ENCODE measurements around the gene TBC1D14. TPM values are rescaled to one million over a fixed set of nuclear protein-coding genes. Genes with fewer than 3 reads are reported as not detected.

The TBC1D14 gene
- total RNA-seq, 1 experiment from 2014 or later, result 50.2 TPM

GRCh38 chr4:6932918-6933317 is 23.3 kb downstream of the TBC1D14 start:
- no peak overlapping the region for H3K4me3 Mint-ChIP-seq
- no peak for DNase-seq
- H3K4me1 Mint-ChIP-seq, result peaks cover 22 to 27% of the 10 kb centered on the region in 2 experiments
- H2BK15ac ChIP-seq (ENCODE audit: low read depth, low read length), result no peak overlapping the region
- H3K79me1 ChIP-seq (ENCODE audit: insufficient read depth, low read depth, low read length, poor library complexity, severe bottlenecking), result no peaks in the 10 kb centered on the region
- H4K20me1 ChIP-seq (ENCODE audit: control insufficient read depth, insufficient read depth, insufficient read length), result peaks cover 5% of the 10 kb centered on the region
- no peak overlapping the region for H2AK5ac ChIP-seq (ENCODE audit: insufficient read length, low read length)
- no peak overlapping the region for H3K27ac ChIP-seq (ENCODE audit: insufficient read length, low read depth, low read length)
- no peak overlapping the region for H3K9ac ChIP-seq (ENCODE audit: extremely low read depth, insufficient read length, low read length)
- peaks cover 4 to 22% (median 16%) of the 10 kb centered on the region in 3 experiments; a peak in 5 of 7 replicates for H3K36me3 Mint-ChIP-seq (ENCODE audit: insufficient read depth in 1 of 3, low read depth in 3 of 3)
- H3K9me3 ChIP-seq (ENCODE audit: control insufficient read depth, low read depth, low read length), result no peaks in the 10 kb centered on the region
- no peak overlapping the region for H4K5ac ChIP-seq (ENCODE audit: insufficient read length, low read depth, low read length)
- H3K14ac ChIP-seq (ENCODE audit: insufficient read depth, low read length), result no peak overlapping the region
- H3K4ac ChIP-seq (ENCODE audit: low read depth, low read length), result no peak overlapping the region
- no peak overlapping the region for H2BK12ac ChIP-seq (ENCODE audit: insufficient read length, low read depth, low read length)
- no peak overlapping the region for H4K8ac ChIP-seq (replicated peaks; ENCODE audit: insufficient read length, low read depth, low read length)
- WGBS (ENCODE audit: extremely low coverage, insufficient read length, low lambda C conversion rate), result no CpG with 5 or more reads among the region's 3 CpGs
- H3K27ac Mint-ChIP-seq, result no peak overlapping the region
- no peaks in the 10 kb centered on the region for H3K23me2 ChIP-seq (ENCODE audit: insufficient read length, low read depth, low read length, poor library complexity, severe bottlenecking)
- H3K79me2 ChIP-seq (ENCODE audit: insufficient read depth, low read length), result peaks cover 1% of the 10 kb centered on the region; the same call in 1 of the 2 replicates
- no peak overlapping the region for H2BK20ac ChIP-seq (ENCODE audit: low read depth, low read length, poor library complexity, severe bottlenecking)
- H4K91ac ChIP-seq (ENCODE audit: insufficient read length, low read depth, low read length), result no peak overlapping the region
- H3K9me3 Mint-ChIP-seq, result no peaks in the 10 kb centered on the region
- H3K4me2 ChIP-seq (ENCODE audit: insufficient read depth, insufficient read length, low read length), result no peak overlapping the region
- H3K23ac ChIP-seq (ENCODE audit: insufficient read length, low read depth, low read length), result no peak overlapping the region
- no peak overlapping the region for H2BK5ac ChIP-seq (ENCODE audit: insufficient read length, low read length)
- H3K56ac ChIP-seq (ENCODE audit: insufficient read length, low read depth, low read length), result no peak overlapping the region
- H3K18ac ChIP-seq (ENCODE audit: insufficient read length, low read depth, low read length), result no peak overlapping the region
- no peak overlapping the region for H2AFZ ChIP-seq (ENCODE audit: low read length)
- H3K27me3 ChIP-seq (ENCODE audit: insufficient read depth, low read length), result no peaks in the 10 kb centered on the region
- no peaks in the 10 kb centered on the region for H3K27me3 Mint-ChIP-seq (ENCODE audit: low read depth)
- no peak for TF ChIP-seq CTCF (conservative IDR thresholded peaks at IDR 0.05)
- no peaks in the 10 kb centered on the region for H3K4me1 ChIP-seq (ENCODE audit: insufficient read depth, low read length)
- H3T11ph ChIP-seq (ENCODE audit: low read length), result no peak overlapping the region
- no peak overlapping the region for H2BK120ac ChIP-seq (ENCODE audit: low read depth, low read length, poor library complexity, severe bottlenecking)
